Ramos (cell line): ENCODE measurements around the gene IGHMBP2.

Experiments
- in situ Hi-C: fragments of 300-500 bp; cut with MboI; formaldehyde crosslinking; loops from one replicate; pipeline ENCODE4 v1.14.3; 2022; ENCODE audit warnings: low sequenced_read_pairs; ENCODE audit not compliant: unreplicated experiment

The IGHMBP2 gene

DNA sequence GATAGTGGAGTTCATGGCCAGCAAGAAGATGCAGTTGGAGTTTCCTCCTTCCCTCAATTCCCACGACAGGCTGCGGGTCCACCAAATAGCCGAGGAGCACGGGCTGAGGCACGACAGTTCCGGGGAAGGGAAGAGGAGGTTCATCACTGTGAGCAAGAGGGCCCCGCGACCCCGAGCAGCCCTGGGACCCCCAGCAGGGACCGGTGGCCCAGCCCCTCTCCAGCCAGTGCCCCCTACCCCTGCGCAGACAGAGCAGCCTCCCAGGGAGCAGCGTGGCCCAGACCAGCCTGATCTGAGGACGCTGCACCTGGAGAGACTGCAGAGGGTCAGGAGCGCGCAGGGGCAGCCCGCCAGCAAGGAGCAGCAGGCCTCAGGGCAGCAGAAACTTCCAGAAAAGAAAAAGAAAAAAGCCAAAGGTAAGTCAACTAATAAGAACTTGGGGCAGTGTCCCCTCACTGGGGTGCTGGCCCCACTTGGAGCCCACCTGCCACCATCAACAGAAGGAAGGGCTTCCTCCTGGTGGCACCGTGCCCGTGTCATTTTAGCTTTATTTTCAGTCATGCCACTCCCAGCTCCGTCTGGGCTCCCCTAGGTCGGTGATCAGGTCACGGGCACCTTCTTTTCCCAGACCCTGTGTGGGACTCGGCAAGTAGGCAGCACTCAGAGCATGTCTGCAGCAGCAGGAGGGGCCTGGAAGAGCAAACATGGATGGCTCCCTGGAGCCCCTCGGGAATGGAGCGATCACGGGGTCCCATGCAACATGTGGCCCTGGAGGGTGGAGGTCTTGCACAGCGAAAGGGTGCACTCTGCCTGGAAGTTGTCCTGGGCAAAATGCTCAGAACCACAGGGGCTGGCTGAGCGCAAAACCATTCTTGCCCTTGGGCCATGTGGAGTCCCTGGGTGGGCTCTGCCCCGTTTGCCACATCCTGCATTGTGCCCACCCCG is 33.3 kb downstream of the IGHMBP2 start:
- in situ Hi-C loops, result no loop called here

DNA sequence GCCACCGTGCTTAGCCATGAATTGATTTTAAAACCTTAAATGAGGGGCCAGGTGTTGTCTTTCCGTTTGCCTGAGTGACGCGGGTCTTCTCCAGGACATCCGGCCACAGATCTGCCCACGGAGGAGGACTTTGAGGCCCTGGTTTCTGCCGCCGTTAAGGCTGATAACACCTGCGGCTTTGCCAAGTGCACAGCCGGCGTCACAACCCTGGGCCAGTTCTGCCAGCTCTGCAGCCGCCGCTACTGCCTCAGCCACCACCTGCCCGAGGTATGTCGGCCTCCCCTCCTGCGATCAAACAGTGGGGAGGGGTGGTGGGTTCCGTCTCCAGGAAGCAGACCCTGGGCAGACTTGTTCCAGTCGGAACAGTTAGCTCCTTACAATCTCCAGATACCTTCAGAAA is 34.4 kb downstream of the IGHMBP2 start:
- in situ Hi-C loops, result no loop called here

- in situ Hi-C loops, result no loop called here
These were observed 35.3 kb downstream of the IGHMBP2 start for GRCh38 chr11:68938816-68939582.

- in situ Hi-C loops, result no loop called here
These were observed 36.2 kb downstream of the IGHMBP2 start for GRCh38 chr11:68939583-68940555.

DNA sequence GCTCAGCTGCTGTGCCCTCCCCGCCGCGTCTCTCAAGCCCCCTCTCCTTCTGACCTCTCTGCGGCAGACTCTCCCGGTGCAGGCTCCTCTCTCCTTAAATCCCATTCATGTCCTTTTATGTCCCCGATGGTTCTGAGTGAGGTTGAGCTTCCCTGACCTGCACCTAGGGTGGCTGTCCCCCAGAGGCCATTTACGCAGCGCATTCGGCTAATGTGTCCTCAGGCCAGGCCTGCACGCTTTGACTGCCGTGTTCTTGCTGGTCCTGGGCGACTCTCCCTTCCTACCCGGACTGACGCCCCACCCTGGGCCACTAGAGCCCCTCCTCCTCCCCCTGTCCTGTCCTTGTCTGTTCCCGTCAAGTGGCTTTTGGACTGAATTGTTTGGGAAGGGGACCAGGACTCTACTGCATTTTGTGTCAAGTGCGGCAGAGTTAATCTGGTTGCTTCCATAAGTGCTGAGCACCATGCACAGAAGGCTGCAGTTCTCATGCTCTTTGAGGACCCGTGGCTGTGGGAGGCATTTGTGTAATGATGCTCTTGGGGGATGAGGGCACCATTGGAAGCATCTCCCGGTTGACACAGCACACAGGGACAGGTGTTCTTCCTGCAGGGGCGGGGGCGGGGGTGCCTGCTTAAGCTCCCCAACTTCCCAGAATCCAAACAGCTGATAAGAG is 37.1 kb downstream of the IGHMBP2 start:
- in situ Hi-C loops, result no loop called here

DNA sequence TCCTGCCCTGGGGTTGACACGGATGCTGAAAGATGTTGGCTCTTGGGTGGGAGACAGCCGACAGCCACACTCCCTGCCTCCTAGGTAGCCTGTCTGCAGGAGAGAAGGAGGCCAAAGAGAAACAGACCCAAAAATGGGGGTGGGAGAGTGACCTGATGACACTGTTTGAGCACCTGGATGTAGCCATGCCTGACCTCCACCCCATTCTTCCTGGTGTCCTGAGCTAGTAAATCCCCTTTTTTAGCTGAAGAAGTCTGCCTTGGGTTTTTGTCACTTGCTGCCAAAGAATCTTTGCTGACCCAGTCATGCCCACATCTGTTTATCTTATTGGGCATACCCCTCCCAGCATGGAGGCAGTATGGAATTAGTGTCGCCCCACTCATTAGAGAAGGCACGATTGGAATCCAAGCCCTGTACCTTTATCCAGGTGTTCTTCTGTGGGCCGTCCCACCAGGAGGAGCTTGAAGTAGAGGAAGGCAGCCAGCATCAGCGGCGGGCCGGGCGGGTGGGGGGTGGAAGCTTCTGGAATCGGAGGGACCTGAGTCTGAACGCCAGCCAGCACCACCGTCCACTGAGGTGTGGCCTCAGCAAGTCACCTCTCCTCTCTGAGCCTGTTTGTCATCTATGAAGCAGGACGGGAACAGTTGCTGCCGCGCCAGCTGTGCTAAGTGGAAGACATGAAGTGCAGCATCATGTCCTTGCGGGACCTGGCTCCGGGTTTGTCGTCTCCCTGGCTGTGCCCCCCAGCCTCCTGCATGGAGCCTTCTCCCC is 37.8 kb downstream of the IGHMBP2 start:
- in situ Hi-C loops, result no loop called here

GRCh38 chr11:68942095-68942620 is 38.5 kb downstream of the IGHMBP2 start:
- in situ Hi-C loops, result no loop called here

DNA sequence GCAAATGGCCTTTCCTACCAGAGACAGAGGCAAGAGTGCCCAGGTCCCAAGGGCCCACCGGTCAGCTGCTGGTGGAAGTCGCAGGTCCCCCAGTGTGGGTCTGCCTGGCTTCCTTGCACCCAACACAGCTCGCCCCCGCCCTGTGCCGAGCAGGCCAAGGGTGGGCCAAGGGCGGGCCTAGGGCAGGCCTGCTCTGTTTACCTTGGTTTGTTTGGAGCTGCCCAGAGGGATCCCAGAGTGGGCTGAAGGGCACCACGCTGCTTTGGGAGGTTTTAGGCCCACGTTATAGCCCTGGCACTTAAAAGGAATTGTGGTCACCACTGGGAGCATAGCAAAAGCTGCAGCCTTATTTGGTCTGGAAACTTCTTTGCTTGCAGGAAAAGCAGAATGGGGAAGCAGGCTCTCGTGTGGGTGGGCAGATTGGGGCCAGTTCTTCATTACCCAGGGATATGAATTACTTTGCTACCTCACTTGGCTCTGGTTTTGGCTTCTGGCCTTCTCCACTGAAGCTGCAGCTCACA is 39.1 kb downstream of the IGHMBP2 start:
- in situ Hi-C loops, result no loop called here

DNA sequence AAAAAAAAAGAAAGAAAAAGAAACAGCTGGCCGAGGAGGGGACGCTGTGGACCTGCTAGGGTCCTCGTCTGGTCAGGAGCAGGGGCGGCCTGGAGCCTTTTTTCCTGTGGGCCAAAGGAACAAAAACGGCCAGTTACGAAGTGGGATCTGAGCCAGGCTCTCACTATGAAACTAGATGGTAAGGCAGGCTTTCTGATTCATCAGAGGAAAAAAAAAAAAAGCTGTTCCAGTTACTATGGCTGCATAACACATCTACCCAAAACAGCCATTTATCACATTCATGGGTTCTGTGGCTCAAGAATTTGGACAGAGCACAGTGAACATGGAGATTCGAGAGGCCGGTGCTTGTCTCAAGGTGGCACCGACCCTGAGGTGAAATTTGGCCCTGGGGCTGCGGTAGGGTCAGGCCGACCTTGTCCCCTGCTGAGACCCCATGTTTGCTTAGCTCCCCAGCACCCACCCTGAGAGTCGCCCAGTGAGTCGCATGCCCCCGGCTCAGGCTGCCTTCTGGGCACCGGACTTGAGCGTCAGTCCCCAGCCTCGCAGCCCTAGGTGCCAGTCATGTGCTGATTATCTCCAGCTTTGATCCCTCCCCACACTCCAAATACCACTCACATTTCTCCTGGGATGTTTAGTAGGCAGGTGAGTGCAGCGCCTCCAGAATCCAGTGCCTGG is 42.9 kb downstream of the IGHMBP2 start:
- in situ Hi-C loops, result no loop called here

GRCh38 chr11:68947151-68947550 is 43.5 kb downstream of the IGHMBP2 start:
- in situ Hi-C loops, result no loop called here

DNA sequence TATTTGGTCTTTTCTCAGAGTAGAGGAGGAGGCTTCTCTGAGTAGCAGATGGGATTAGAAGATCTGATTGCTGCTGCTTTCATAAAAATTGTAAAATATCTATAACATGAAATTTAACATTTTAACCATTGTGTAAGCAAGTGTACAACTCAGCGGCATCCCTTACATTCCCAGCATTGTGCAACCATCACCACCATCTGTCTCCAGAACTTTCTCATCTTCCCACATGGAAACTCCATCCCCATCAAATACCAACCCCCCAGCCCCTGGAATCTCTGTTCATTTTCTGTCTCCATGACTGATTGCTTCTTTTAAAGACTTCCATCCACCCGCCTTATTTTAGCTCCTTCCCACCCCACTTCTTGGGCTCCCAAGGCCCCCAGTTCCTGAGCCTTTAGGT is 44.8 kb downstream of the IGHMBP2 start:
- in situ Hi-C loops, result no loop called here

- in situ Hi-C loops, result no loop called here
These were observed 45.2 kb downstream of the IGHMBP2 start for GRCh38 chr11:68948935-68949334.

DNA sequence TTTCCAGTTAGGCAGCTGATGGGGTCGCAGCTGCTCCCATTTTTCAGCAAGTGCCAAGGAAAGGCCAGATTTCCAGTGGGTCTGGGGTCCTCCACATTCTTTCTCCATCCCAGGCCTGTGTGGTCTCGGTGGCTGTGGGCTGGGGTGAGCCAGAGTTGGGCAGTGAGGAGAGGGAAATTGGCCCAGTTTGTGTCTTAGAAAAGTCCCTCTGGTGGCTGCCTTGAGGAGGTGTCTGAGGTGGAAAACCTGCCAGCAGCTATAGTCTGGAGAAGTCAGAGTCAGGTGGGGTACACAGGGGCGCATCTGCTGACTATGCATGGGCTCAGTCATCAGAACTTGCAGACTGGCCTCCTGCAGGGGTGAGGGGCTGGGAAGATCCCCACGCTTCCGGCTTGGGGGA is 46.6 kb downstream of the IGHMBP2 start:
- in situ Hi-C loops, result no loop called here

DNA sequence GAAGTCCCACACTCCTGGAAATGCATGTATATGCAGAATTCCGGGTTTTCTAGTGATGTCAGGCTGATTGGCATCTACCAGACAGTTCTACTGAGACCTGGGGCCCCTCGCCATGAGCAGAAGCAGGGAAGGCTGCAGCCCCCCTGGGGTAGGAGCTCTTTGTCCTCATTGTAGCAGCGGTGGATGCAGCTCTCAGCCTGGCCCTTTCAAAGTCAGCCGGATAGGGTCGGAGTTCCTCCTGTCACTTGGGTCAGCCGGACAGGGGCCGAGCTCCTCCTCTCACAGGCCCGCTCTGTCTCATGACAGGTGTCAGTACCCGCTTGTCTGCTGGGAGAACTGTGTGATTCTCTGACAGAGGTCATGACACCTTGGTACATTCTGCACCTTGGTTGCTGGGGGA is 47.1 kb downstream of the IGHMBP2 start:
- in situ Hi-C loops, result no loop called here

- in situ Hi-C loops, result no loop called here
These were observed 51.3 kb downstream of the IGHMBP2 start for GRCh38 chr11:68954836-68955606.

- in situ Hi-C loops, result no loop called here
These were observed 51.9 kb downstream of the IGHMBP2 start for GRCh38 chr11:68955607-68955958.

DNA sequence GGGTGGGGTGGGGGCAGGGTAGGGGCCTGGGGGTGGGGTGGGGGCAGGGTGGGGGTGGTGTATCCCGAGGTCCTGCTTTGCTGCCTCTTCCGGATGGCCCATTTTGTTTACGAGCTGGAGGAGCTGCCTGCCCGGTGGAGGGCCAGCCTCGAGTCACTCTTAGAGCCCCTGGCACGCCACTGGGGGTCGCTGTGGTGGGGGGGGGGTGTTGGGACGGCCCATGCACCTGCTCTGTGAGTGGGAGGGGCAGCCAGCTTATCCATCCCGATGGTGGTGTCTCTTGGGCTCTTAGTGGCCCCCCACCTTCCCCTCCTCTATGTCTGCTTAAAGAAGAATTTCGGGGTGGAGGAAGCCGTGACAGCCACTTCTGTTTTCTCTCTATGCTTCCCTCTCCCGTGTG is 52.5 kb downstream of the IGHMBP2 start:
- in situ Hi-C loops, result no loop called here
